GM13977 (cell line): Measurements from ENCODE around the gene CFAP74.

Source experiments
- DNase-seq: peaks from one replicate; pipeline ENCODE4 v3.0.0; 2012; ENCODE audit warnings: low spot score
- in situ Hi-C: fragments of 300-500 bp; cut with MboI; formaldehyde crosslinking; loops from one replicate; pipeline ENCODE4 v1.12.0; 2022; ENCODE audit warnings: low sequenced_read_pairs, low pct_unique_long_range_greater_than_20kb, mixed read lengths, inconsistent platforms; ENCODE audit not compliant: unreplicated experiment
- TF ChIP-seq, protein P1 (sequence below): IDR thresholded peaks from 2 replicates; pipeline ENCODE4 v1.5.1; 2012; ENCODE audit warnings: mild to moderate bottlenecking, control low read depth; ENCODE audit not compliant: insufficient read depth; ENCODE audit errors: extremely low read depth, missing control alignments

The CFAP74 gene

DNA sequence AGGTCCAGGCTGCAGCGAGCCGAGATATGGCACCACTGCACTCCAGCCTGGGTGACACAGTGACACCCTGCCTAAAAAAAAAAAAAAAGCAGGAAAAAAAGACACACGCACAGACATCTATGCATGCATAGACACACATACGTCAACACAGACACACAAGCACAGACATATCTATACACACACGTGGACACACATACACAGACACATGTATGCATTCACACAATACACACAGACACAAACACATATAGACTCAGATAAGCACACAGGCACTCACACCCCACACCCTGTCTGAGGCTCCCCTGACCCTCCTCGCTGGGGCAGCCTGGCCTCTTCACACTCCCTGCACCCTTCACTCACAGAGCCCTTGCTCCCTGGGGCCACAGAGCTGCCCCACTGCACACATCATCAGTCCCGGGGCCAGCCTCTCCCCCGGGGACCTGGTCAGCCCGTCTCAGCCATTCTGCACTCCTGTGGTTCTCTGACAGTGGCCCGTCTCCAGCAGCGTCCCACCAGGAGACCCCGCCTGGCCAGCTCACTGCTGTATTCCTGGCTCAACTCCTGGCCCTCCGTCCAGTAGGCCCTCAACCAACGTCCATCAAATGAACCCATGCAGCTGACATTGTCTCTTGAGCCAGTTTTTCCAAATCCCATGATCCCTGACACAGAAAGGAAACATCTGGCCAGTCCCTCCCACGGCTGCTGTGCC lies 42.0 kb upstream of the CFAP74 start:
- TF ChIP-seq, protein P1, sequence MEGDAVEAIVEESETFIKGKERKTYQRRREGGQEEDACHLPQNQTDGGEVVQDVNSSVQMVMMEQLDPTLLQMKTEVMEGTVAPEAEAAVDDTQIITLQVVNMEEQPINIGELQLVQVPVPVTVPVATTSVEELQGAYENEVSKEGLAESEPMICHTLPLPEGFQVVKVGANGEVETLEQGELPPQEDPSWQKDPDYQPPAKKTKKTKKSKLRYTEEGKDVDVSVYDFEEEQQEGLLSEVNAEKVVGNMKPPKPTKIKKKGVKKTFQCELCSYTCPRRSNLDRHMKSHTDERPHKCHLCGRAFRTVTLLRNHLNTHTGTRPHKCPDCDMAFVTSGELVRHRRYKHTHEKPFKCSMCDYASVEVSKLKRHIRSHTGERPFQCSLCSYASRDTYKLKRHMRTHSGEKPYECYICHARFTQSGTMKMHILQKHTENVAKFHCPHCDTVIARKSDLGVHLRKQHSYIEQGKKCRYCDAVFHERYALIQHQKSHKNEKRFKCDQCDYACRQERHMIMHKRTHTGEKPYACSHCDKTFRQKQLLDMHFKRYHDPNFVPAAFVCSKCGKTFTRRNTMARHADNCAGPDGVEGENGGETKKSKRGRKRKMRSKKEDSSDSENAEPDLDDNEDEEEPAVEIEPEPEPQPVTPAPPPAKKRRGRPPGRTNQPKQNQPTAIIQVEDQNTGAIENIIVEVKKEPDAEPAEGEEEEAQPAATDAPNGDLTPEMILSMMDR, result no peak
- DNase-seq, result no peak
- in situ Hi-C loops, result no loop called here

DNA sequence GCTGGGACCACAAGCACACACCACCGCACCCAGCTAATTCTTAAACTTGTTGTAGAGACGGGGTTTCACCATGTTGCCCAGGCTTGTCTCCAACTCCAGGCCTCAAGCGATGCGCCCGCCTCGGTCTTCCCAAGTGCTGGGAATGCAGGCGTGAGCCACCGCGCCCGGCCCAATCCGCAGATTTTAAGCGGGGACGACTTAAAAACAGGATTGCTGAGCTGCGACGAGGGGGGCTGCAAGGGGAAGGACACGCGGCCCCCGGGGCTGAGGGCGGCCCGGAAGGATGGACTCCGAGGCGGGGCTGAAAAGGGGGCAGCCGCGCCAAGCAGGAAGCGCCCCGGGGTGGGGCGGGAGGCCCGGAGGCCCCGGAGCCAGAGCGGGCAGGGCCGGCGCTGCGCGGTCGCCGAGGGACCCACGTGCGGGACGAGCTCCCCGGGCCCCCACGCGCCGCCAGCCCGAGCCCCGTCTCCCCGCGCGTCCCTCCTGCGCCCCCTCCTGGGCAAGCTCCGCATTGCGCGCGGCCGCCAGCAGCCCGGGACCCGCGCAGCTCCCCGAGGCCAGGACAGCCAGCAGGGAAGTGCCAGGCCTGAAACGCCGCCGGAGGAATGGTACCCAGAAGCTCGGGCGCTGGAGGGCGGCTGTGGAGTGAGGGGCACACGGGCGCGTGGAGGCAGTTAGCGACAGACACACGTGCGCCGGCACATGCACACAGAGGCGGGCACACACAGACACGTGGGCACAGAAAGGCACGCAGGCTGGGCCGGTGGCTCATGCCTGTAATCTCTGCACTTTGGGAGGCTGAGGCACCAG lies 41.1 kb upstream of the CFAP74 start:
- TF ChIP-seq, protein P1, result peak; percentile 98
- peak; percentile 89 for DNase-seq
- in situ Hi-C loops, result no loop called here

DNA sequence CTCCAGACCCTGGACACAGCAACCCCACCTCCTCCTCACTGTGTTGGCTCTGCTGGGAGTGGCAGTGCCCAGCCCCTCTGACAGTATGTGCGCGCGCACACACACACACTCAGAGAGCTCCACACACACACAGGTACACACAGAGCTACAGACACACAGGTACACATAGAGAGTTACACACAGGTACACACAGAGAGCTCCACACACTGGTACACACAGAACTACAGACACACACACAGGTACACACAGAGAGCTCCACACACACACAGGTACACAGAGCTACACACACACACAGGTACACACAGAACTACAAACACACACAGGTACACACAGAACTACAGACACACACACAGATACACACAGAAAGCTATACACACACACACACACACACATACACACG lies 40.3 kb upstream of the CFAP74 start:
- in situ Hi-C loops, result no loop called here
- TF ChIP-seq, protein P1, result no peak
- DNase-seq, result no peak

DNA sequence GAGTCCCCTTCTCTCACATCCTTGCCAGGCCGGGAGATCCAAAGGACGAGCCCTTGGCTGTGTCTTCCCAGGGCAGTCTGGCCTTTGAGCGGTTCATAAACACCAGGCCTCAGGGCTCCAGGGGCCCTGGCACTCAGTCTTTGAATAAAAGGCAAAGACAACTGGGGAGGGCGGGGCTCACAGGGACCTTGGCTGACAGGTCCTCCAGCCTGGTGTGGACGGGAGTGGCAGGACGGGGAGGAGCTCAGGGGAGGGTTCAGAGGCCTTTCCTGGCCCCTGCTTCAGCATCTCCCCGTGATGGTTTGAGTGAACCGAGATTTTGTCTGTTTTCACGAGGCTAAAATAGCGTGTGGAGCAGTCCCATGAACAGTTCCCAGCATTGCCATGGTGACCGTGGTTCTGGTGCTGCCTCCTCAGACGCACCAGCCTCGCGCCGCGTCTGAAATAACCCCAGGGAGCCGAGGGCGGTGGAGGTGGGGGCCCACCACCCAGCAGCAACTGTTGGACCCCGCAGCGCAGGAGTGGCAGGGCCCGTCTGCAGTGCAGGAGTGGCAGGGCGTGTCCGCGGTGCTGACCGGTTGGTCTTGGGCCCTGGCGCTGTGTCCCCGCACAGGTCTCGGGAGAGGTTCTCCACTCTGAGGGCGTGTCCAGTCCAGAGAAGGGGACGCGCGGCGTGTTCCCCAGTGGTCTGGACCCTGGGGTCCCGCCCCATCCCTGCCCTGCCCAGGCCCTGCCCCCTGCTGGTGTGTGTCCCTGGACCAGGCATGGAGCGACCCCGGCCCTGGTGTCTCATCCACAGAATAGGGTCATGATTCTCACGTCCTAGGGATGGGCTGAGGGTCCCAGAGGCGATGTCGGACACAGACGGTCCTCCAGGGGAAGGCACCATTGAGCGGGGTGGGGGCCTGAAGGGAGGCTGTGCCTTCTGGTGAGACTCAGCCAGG lies 39.5 kb upstream of the CFAP74 start:
- TF ChIP-seq, protein P1, result no peak
- no peak for DNase-seq
- in situ Hi-C loops, result no loop called here

DNA sequence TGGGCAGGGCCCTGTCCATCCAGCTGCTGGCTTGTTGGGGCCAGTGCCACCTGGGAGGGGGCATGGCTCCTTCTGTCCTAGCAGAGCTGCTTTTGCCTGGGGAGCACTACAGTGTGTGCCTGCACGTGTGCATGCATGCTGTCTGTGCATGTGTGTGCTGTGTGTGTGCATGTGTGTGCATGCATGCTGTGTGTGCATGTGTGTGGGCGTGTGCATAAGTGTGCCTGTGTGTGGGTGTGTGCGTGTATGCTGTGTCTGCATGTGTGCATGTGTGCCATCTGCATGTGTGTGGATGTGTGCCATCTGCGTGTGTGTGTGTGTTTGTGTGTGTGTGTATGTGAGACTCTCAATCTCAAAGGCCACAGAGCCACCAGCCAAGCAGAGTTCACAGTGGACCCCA lies 38.3 kb upstream of the CFAP74 start:
- DNase-seq, result no peak
- in situ Hi-C loops, result no loop called here
- TF ChIP-seq, protein P1, result no peak

DNA sequence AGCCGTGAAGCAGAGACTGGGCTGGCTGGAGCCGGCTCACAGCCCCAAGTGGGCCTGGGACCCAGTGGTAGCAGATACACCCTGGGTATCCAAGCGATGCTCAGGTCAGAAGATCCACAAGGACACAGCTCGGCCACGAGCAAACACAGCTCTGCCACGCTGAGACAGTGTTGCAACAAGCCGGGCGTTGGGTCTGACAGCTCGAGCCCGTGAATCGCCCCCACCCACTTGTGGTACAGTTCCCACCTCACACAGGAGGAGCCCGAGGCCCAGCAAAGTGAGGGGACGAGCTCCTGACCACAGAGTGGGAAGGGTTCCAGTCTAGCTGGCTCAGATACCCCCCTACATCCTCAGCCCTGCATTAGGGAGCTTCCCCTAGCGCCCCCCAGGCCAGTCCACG lies 37.7 kb upstream of the CFAP74 start:
- TF ChIP-seq, protein P1, result no peak
- no peak for DNase-seq
- in situ Hi-C loops, result no loop called here
